Hematopoietic multipotent progenitor cell (in vitro differentiated cells): ENCODE results near the gene UQCC3. TPM values are rescaled to one million over a fixed set of nuclear protein-coding genes. Genes with fewer than 3 reads are reported as not detected.
"Not testable (repeated sequence)": the region's sequence is repeated elsewhere in the genome, so short reads cannot be mapped to it uniquely, and the experiment has no call there.

Experiments
- DNase-seq, 3 donors: peaks; one replicate each; pipeline ENCODE4 v3.0.0-alpha.2; 2011 to 2015; ENCODE audit warnings: low read depth in 2 of 3, low spot score in 2 of 3
- total RNA-seq: library from RNA; depleted of rRNA; stranded (reverse); fragments of >200 nt; gene quantifications from one replicate; pipeline ENCODE4 v1.2.3, GENCODE V29; 2012

The UQCC3 gene, protein sequence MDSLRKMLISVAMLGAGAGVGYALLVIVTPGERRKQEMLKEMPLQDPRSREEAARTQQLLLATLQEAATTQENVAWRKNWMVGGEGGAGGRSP
- 7.3 TPM for total RNA-seq

DNA sequence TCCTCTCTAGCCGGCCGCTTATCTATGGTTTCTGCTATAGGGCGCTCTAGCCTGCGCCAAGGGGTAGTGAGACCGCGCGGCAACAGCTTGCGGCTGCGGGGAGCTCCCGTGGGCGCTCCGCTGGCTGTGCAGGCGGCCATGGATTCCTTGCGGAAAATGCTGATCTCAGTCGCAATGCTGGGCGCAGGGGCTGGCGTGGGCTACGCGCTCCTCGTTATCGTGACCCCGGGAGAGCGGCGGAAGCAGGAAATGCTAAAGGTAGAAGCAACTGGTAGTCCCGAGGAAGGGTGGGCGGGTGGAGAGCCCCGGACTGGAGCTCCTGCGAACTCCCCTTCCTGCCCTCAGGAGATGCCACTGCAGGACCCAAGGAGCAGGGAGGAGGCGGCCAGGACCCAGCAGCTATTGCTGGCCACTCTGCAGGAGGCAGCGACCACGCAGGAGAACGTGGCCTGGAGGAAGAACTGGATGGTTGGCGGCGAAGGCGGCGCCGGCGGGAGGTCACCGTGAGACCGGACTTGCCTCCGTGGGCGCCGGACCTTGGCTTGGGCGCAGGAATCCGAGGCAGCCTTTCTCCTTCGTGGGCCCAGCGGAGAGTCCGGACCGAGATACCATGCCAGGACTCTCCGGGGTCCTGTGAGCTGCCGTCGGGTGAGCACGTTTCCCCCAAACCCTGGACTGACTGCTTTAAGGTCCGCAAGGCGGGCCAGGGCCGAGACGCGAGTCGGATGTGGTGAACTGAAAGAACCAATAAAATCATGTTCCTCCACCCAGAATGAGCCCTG lies at the start of gene UQCC3, which contains the start of gene LBHD1:
UQCC3 (plus strand) TSS at position 66 of the 782 bp plus-strand sequence; CDS start at position 139, 73 bp downstream.
LBHD1 (minus strand) TSS at position 660 of the 782 bp plus-strand sequence. CDS start 2,236 bp downstream, outside the sequence.
- peak; percentile 54 to 89 (median 86) for DNase-seq

DNA sequence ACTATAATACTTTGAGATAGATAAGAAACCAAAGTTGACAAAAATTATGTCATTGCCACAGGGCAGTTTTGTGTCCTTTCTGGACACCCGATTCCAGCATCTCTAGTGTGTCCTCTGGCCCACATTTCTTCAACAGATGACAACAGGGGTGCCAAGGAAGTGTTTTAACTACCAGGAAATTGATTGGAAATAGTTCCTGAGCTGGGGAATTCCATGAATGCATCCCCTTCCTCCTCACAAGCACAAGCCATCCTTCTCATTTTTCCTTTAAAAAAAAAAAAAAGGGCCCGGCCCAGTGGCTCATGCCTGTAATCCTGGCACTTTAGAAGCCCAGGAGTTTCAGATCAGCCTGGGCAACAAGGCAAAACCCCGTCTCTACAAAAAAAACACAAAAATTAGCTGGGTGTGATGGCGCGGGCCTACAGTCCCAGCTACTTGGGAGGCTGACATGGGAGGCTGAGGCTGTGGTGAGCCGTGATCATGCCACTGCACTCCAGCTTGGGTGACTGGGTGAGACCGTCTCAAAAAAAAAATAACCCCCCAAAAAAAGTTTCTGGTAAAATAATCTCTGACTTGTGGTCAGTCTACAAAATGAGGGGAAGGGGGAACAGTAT lies 48.9 kb upstream of the UQCC3 start:
- DNase-seq: no peak

DNA sequence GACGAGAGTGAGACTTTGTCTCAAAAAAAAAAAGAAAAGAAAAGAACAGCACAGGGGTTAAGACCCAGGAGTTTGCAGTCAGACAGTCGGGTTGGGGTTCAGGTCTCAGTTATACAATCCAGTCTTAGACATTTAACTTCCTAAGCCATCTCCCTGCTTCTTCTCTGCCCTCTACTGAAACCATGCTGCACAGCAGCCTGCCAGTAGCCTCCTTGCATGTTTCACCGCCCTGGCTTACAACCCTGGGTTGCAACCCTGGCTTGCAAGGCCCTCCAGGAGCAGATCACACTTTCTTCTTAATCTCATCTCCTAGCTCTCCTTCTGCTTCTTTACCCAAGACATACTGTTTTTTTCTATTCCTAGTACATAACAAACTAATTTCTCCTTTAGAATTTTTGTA lies 43.8 kb upstream of the UQCC3 start:
- DNase-seq: peak in 1 of 3 donors; percentile 35

DNA sequence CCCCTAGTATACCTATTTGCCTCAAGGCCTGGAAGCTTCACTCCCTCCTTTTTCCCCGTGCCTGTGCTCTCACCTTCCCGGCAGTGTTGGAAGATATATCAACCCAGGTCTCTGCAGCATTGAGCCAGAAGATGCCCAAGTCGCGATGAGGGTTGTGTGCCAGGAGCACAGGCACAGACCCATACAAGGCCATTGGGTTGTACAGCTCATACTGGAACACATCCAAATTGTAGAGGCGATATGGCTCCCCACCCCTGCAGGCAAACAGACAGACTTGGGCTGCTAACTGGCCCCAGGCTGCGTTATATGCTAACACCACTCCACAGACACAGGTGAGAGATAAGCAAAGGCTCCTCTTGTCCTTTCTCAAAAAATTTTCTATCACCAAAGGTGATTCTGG lies 39.0 kb upstream of the UQCC3 start:
- DNase-seq: no peak

DNA sequence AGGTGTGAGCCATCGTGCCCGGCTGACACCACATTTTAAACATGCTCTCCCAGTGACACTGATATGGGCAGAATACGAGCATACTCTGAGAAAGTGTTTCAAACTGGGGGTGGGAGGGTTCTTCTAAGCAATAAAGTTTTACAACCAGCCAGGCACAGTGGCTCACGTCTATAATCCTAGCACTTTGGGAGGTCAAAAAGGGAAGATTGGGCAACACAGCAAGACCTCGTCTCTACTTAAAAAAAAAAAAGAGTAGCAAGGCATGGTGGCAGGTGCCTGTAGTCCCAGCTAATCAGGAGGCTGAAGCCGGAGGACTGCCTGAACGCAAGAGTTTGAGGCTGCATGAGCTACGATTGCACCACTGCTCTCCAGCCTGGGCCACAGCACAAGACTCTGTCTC lies 27.3 kb upstream of the UQCC3 start:
- no peak for DNase-seq

DNA sequence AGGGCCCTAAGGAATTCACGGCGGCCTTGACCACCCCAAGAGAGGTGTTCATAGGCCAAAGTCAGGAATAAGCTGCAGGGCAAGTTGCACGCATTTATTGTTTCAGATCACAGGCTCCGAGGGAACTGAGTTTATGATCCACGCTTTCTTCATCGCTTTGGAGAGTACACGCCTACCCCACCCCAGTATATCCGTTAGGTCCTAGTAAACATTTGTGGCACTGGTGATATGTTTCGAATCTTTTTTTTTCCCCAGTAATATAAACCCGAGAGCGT lies 25.9 kb upstream of the UQCC3 start:
- no peak for DNase-seq

DNA sequence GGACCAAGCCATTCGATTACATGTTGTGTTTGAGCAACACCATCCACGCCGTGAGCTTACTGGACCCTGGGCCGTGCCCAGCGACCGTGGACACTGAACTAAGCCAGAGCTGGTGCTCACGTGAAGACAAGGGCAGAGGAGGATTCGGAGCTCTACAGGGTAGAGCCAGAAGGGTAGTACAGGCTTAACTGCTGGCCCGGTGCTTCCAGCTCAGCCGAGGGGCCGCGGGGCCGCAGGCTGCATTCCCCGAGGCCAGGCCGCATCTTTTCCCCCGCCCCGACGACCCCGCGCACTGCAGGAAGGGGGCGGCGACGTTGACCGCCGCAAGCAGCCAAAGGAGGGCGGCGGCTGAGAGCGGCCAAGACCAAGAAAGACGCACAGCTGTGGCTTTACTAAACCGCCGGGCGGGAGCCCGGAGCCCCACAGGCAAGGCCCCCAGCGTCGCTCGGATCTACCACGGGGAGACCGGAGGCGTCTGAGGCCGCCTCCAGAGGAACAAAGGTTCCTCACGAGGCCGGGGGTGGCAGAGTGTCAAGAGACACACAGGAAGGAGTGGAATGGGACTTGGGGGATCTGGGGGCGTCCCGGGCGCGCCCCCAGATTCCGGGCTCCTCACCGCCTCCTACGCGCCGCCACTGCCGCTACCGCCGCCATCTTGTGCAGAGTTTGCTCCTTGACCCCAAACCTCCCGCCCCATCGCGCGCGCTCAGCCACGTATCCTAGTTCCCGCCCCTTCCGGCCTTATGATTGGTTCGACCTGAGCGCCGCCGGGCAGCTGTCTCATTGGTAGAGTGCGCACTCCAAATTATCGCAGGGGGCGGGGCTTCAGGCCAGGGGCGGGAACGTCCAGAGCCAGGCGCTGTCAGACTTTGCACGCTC lies 25.3 kb upstream of the UQCC3 start, which contains the start of gene GANAB:
GANAB (minus strand) TSS at position 668 of the 879 bp plus-strand sequence; CDS start at position 654, 14 bp downstream.
- peak; percentile 89 to 99 (median 99) for DNase-seq

DNA sequence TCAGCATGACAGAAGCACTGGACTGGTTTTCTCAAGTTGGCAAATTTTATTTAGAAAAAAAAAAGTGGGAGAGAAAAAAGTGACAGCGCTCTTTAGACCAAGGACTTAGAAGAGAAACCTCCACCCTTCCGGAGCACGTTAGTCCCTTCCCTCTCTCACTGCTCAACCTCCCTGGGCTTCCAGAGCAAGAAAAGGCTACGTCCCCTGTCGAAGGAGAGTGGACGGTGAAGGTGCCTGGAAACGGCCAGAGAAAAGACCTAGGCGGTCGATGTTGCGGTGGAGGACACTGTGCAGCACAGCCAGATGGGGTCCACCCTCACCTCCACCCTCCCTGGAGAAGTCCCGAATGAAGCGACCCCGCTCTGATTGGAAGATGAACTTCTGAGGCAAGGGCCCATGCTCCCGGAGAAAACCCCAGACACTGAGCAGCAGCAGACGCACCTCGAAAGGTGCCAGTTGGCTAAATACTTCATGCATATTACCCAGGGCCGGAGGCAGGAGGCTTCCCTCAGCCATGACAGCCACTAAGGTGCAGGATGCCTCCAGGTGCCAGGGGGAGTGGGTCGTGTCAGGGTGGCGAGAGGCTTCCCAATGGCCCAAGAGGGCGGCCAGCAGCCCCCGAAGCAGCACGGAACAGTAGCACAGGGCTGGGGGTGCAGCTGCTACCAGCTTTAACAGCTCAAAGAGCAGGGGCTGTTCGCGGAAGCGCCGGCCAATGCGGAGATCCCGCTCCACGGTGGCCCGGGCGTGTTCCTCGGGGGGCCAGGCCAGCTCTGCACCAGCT lies 24.5 kb upstream of the UQCC3 start:
- DNase-seq: no peak

DNA sequence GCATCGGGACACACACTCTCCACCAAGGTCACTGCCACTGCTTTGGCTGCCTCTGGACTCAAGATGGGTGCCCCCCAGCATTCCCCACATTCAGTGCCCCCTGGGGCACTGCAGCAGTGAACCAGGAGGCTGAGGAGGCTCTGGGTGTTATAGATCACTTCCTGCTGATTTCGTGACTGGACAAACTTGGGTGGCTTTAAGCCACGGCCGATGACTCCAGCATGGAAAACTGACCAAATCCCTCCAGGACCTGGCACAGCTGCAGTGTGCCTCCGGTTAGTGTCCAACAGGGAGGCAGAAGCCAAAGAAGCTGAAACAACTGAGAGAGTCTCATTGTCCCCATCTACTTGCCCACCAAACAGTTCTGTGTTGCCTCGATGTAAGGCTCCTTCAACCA lies 23.9 kb upstream of the UQCC3 start:
- no peak for DNase-seq

DNA sequence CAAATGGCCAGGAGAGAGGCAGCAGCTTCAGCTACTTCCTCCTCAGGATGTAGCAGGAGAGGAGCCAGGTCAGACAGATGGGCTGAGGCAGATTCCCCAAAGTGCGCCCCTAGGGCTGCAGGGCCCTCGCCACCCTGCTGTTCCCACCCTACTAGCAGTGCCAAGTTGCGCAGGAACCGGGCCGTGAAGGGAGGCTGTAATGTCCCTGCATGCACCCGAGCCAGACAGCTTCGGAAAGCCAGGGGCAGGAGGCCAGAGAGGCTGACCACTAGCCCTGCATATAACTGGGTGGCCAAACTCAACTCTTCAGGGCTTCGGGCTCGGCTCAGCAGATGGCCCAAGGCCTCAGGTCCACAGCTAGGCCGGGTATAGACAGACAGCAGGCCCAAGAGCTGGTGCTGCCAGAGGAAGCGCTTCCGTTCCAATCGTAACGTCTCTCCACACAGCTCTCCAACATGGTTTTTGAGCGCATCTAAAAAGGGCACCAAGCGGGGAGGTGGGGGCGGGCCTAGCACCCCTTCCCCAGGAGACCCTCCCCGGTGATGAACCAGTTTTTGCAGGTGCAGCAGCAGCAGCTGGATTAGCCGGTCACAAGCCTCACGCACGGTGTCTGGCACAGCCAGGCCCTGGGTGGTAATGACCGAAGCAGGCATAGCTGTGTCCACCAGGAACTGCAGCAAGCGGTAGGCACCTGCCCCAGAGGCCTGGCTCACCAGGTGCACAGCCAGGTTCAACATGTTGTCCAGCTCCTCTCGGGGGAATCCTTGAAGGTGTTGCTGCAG lies 23.1 kb upstream of the UQCC3 start:
- DNase-seq: no peak

DNA sequence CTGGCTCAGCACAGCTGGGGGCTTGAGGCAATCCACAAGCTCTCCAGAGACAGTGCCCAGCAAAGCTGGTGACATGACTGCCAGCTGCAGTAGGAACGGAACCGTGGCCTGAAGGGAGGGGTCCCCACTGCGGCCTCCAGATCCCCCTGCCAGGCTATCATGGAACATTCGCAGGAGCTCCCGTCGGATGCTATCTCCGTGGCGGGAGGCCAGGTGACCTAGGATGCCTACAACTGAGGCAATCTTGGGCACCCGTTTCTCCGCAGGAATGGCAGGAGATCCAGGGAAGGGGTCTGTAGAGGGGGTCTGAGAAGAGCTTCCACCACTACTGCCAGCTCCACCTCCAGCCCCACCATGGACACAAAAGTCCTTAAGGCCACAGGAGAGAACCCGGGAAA lies 22.5 kb upstream of the UQCC3 start:
- DNase-seq: no peak

DNA sequence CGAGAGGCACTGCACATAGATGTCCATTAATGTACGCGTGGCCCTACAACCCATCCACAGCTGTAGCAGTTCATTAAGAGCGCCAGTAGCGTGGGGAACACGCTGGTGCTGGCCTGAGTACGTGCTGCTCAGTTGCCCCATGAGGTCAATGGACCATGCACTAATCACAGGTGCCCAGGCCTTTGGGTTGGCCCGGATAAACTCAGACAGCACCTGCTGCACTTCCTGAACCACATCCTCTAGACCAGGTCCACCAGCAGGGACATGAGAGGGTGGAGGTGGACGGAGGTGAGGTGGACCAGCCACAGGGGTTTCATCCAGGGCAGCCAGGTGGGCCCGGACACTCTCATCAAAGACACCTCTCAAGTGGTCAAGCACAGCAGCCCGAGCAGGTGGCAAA lies 22.0 kb upstream of the UQCC3 start:
- DNase-seq: no peak

DNA sequence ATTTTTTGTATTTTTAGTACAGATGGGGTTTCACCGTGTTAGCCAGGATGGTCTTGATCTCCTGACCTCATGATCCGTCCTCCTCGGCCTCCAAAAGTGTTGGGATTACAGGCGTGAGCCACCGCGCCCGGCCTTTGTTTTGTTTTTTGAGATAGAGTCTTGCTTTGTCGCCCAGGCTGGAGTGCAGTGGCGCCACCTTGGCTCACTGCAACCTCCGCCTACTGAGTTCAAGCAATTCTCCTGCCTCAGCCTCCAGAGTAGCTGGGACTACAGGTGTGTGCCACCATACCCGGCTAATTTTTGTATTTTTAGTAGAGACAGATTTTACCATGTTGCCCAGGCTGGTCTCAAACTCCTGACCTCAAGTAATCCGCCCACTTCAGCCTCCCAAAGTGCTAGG lies 21.2 kb upstream of the UQCC3 start:
- DNase-seq: not testable (repeated sequence)

DNA sequence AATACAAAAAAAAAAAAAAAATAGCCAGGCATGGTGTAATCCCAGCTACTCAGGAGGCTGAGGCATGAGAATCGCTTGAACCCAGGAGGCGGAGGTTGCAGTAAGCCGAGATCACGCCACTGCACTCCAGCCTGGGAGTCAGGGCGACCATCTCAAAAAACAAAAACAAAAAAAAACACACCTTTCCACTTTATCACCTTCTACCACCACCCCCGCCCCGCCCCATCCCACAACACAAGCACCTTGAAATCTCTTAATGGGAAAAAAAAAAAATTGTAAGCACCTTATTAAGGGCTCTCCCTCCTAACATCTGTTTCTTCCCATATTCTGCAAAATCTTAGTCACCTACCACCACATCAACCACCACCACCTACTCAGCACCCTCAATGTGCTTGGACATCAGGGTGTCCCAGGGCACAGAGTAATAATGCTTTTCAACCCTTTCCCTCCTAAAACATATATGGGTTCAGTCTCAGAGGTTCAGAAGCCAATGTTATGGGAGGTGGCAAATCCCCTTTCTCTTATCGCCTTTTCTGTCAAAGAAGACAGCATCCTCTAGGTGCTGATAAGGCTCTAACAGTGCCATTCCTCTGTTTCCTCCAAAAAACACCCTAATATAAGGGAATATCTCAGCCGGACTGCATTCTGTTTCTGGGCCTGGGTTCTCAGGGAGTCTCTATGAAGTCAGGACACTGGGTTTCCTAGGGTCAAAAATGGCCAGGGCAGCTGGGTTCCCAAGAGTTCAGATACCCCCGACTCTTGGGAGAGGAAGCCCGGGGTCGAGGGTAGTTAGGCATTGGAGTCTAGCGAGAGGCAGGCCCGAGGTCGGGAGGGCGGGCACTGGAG lies 19.1 kb upstream of the UQCC3 start:
- no peak for DNase-seq

DNA sequence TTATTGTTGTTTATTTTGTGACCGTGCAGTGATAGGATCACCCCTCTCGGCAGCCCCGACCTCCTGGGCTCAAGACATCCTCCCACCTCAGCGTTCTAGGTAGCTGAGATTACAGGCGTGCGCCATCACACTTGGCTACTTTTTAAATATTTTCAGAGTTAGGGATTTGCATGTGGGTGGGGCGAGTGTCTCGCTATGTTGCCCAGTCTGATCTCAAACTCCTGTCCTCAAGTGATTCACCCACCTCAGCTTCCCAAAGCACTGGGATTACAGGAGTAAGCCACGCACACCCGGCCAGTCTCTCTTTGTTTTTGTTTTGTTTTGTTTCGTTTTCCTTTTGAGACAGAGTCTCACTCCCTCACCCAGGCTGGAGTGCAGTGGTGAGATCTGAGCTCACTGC lies 17.2 kb upstream of the UQCC3 start:
- DNase-seq: no peak

DNA sequence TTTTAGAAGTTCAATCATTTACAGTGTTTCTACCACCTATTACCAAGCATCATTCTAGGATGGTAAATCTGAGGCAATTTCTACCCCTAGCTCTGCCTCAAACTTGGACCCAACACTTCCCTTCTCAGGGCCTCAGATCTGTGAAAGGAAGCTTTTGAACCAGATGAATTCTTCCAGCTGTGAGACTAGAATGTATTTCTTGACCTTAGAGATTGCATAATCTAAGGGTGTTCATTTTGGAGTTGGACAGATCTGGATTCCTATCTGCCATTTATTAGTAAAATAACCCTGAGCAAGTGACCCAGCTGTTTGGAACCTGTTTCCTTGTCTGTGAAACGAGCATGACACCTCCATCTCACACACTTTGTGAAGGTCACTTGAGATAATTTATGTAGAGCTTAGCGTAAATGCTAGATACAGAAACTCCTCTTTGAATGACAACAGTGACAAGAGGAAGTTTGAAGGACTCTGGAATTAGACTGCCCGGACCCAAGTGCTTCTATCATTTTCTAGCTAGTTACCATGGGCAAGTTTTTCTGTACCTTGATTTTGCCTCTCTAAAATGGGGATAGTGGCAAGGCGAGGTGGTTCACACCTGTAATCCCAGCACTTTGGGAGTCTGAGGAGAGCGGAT lies 14.6 kb upstream of the UQCC3 start:
- DNase-seq: no peak

DNA sequence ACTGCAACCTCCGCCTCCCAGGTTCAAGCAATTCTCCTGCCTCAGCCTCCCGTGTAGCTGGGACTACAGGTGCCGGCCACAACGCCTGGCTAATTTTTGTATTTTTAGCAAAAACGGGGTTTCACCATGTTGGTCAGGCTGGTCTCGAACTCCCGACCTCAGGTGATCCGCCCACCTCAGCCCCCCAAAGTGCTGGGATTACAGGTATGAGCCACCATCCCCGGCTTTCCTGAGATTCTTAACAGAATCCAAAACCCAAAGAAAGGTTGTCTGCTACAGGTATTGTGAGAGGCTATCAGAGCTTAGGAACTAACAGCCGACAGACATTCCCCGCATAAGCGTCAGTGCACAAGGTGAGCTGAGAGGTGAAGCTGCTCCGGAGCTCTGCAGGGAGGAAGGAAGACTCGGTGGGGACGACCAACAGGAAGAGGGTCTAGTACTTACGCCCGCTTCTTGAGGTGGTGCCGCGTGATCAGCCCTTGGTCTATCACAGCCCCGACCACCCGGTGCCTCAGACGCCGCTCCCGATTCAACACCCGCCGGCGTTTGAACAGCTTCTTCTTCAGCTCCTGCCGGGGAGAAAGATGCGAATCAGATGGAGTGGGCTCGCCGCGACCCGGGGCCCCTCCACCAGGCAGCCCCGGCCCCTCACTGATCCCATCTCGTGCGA lies 6.9 kb upstream of the UQCC3 start:
- DNase-seq: peak in 2 of 3 donors; percentile 50 to 70
